HepG2 (cell line): ENCODE data around the gene PRDX5. TPM values are rescaled to one million over a fixed set of nuclear protein-coding genes. Genes with fewer than 3 reads are reported as not detected.

Experiments
- CBX1 ChIP-seq: IDR thresholded peaks from one replicate; pipeline ENCODE4 v1.6.1; 2016; ENCODE audit warnings: antibody characterized with exemption, low read depth
- EP300 ChIP-seq, 3 experiments: sonication (generic) in 1 of 3; formaldehyde crosslinking in 1 of 3; IDR thresholded peaks; 2 replicates each; pipeline versions ENCODE4 v1.5.1 to v1.6.1; 2011 to 2020; ENCODE audit warnings: low read depth in 2 of 3, low read length in 2 of 3, borderline replicate concordance in 1 of 3, improper control_type of control experiment in 1 of 3, mild to moderate bottlenecking in 1 of 3, missing genetic modification reagents in 1 of 3, moderate library complexity in 1 of 3
- ERF ChIP-seq: IDR thresholded peaks from 2 replicates; pipeline ENCODE4 v1.6.1; 2018; ENCODE audit warnings: missing biosample characterization, missing genetic modification reagents
- ETV6 ChIP-seq: sonication (generic); formaldehyde crosslinking; conservative IDR thresholded peaks from 2 replicates; pipeline ENCODE4 v1.4.0; 2020; ENCODE audit warnings: missing genetic modification reagents
- PCBP2 ChIP-seq: fragments of 200-400 bp; formaldehyde crosslinking; optimal IDR thresholded peaks from 2 replicates; pipeline ENCODE3; 2018; ENCODE audit warnings: low read length, low read depth; ENCODE audit not compliant: poor library complexity, severe bottlenecking
- PHB2 ChIP-seq: fragments of 450-650 bp; IDR thresholded peaks from 2 replicates; pipeline ENCODE4 v1.6.1; 2018; ENCODE audit not compliant: partially characterized antibody
- POLR2G ChIP-seq: fragments of 200-400 bp; formaldehyde crosslinking; IDR thresholded peaks from 2 replicates; pipeline ENCODE4 v1.6.1; 2018; ENCODE audit warnings: mild to moderate bottlenecking, low read depth, low read length, moderate library complexity
- PTBP1 ChIP-seq: fragments of 200-400 bp; formaldehyde crosslinking; IDR thresholded peaks from 2 replicates; pipeline ENCODE4 v1.6.1; 2018; ENCODE audit warnings: low read length, low read depth; ENCODE audit not compliant: poor library complexity, severe bottlenecking
- SP2 ChIP-seq: sonication (generic); formaldehyde crosslinking; IDR thresholded peaks from 2 replicates; pipeline ENCODE4 v1.5.1; 2020; ENCODE audit warnings: mild to moderate bottlenecking, missing genetic modification reagents
- XBP1 ChIP-seq: sonication (generic); formaldehyde crosslinking; IDR thresholded peaks from 2 replicates; pipeline ENCODE4 v1.5.0; 2020; ENCODE audit warnings: missing genetic modification reagents
- ZKSCAN1 ChIP-seq: fragments of 150-350 bp; IDR thresholded peaks from 2 replicates; pipeline ENCODE4 v1.6.1; 2014; ENCODE audit warnings: low read length
- ZNF225 ChIP-seq: sonication (generic); formaldehyde crosslinking; IDR thresholded peaks from 2 replicates; pipeline ENCODE4 v1.4.0; 2020; ENCODE audit warnings: mild to moderate bottlenecking, missing genetic modification reagents
- ZNF230 ChIP-seq: sonication (generic); formaldehyde crosslinking; IDR thresholded peaks from 2 replicates; pipeline ENCODE4 v1.4.0; 2020; ENCODE audit warnings: mild to moderate bottlenecking, missing genetic modification reagents
- ZNF550 ChIP-seq: sonication (generic); formaldehyde crosslinking; IDR thresholded peaks from 2 replicates; pipeline ENCODE4 v1.4.0; 2020; ENCODE audit warnings: mild to moderate bottlenecking, missing genetic modification reagents, borderline replicate concordance
- ZNF558 ChIP-seq: sonication (generic); formaldehyde crosslinking; IDR thresholded peaks from 2 replicates; pipeline ENCODE4 v1.9.0; 2022; ENCODE audit warnings: mild to moderate bottlenecking, missing genetic modification reagents, borderline replicate concordance
- ZNF570 ChIP-seq: sonication (generic); formaldehyde crosslinking; IDR thresholded peaks from 2 replicates; pipeline ENCODE4 v1.4.0; 2020; ENCODE audit warnings: mild to moderate bottlenecking, missing genetic modification reagents, borderline replicate concordance
- ZNF652 ChIP-seq: IDR thresholded peaks from 2 replicates; pipeline ENCODE4 v1.6.1; 2016; ENCODE audit warnings: low read depth, borderline replicate concordance
- ZNF660 ChIP-seq: sonication (generic); formaldehyde crosslinking; IDR thresholded peaks from 2 replicates; pipeline ENCODE4 v1.5.1; 2020; ENCODE audit warnings: mild to moderate bottlenecking, low read depth, missing genetic modification reagents, borderline replicate concordance
- ZNF703 ChIP-seq: sonication (generic); formaldehyde crosslinking; IDR thresholded peaks from 2 replicates; pipeline ENCODE4 v1.5.1; 2020; ENCODE audit warnings: missing genetic modification reagents, mild to moderate bottlenecking, moderate library complexity, borderline replicate concordance
- ZNF841 ChIP-seq: sonication (generic); formaldehyde crosslinking; IDR thresholded peaks from 2 replicates; pipeline ENCODE4 v1.8.1; 2023; ENCODE audit warnings: missing genetic modification reagents, borderline replicate concordance
- polyA plus RNA-seq, 8 experiments: library from polyadenylated mRNA; depleted of rRNA in 3 of 8; stranded (reverse) in 7 of 8; unstranded in 1 of 8; fragments of >200 nt; fragmentation: Illumina TruSeq in 4 of 8; extraction: Trizol in 4 of 8; gene quantifications; 2 replicates each; pipeline versions ENCODE4 v1.2.1 to v1.2.3, GENCODE V29; 2011 to 2016; ENCODE audit warnings: low read depth in 4 of 8, missing spikeins in 1 of 8, mixed read lengths in 1 of 8; ENCODE audit not compliant: insufficient read depth in 1 of 8
- total RNA-seq, 5 experiments: library from RNA; depleted of rRNA; stranded (reverse); fragments of >200 nt; fragmentation: Illumina TruSeq; extraction: Trizol; gene quantifications; 2 replicates each; pipeline ENCODE4 v1.2.3, GENCODE V29; 2016; ENCODE audit warnings: low read depth in 1 of 5
- TF ChIP-seq, protein P1 (sequence below): sonication (generic); formaldehyde crosslinking; IDR thresholded peaks from 2 replicates; pipeline ENCODE4 v1.4.0; 2020; ENCODE audit warnings: missing genetic modification reagents, borderline replicate concordance
- TF ChIP-seq, protein P2 (sequence below): IDR thresholded peaks from 2 replicates; pipeline ENCODE4 v1.6.1; 2016; ENCODE audit warnings: low read depth, missing genetic modification reagents, missing compliant biosample characterization
- TF ChIP-seq, protein P3 (sequence below): sonication (generic); formaldehyde crosslinking; IDR thresholded peaks from 2 replicates; pipeline ENCODE4 v1.4.0; 2020; ENCODE audit warnings: mild to moderate bottlenecking, missing genetic modification reagents

PRDX5 gene
- total and polyA plus RNA-seq, 2 of the 13 experiments (the other 11 are each of a cell fraction or from before 2014, with no cell fraction given), result 215 to 311 TPM

DNA sequence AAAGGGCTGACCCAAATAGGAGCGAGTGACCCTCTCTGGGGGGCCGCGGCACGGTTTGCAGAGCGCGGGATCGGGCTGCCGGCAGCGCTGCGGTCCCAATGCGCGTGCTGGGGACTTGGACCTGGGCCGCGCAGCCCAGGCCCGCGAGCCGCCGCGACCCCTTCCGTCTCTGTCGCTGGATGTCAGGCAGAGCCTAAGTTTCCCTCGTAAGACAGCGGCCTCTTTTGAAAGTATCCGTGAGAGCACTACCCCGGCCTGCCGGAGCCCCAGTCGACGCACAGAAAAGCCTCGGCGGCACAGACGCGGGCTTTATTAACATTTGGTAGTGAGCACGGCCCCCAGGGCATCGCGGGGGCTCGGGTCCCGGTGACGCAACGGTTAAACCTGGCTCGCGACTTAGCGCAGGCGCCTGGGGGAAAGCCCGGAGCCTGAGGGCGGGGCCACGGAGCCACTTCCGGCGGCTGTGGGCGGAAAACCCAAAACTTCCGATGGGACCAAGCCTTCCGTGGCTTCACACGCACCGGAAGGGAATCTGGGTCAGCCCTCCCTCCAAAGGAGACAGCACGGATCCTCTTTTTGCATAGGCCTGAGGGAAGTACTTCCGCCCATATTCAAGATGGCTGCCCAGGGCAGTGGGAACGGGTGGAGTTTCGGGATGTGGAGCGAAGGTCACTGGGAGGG is 48.2 kb upstream of the PRDX5 start (continued):
- TF ChIP-seq, protein P1, sequence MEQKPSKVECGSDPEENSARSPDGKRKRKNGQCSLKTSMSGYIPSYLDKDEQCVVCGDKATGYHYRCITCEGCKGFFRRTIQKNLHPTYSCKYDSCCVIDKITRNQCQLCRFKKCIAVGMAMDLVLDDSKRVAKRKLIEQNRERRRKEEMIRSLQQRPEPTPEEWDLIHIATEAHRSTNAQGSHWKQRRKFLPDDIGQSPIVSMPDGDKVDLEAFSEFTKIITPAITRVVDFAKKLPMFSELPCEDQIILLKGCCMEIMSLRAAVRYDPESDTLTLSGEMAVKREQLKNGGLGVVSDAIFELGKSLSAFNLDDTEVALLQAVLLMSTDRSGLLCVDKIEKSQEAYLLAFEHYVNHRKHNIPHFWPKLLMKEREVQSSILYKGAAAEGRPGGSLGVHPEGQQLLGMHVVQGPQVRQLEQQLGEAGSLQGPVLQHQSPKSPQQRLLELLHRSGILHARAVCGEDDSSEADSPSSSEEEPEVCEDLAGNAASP (CRISPR knock-in tag), result peak; percentile 55
- TF ChIP-seq ZNF703 (CRISPR knock-in tag) (peak; percentile 17; the same call in 1 of the 2 replicates), PTBP1 (no peak), ZNF550 (CRISPR knock-in tag) (no peak), XBP1 (CRISPR knock-in tag) (no peak), ZNF558 (CRISPR knock-in tag) (peak; percentile 40; the same call in 1 of the 2 replicates), PCBP2 (no peak), ZNF225 (CRISPR knock-in tag) (no peak), ZNF652 (CRISPR knock-in tag) (peak; percentile 99), ETV6 (CRISPR knock-in tag) (peak; percentile 5; the same call in 1 of the 2 replicates), ZNF230 (CRISPR knock-in tag) (no peak), CBX1 (no peak), PHB2 (no peak), SP2 (peak; percentile 91), ZNF570 (no peak), EP300 (IDR thresholded peaks at IDR 0.05; ENCODE audit: low read depth in 2 of 2, low read length in 2 of 2) (no peak; a peak in 2 of 4 replicates), EP300 (CRISPR knock-in tag; IDR thresholded peaks at IDR 0.05; ENCODE audit: borderline replicate concordance) (peak; percentile 37; the same call in 1 of the 2 replicates), ZNF660 (CRISPR knock-in tag) (no peak), ZKSCAN1 (no peak), ZNF841 (no peak), ERF (CRISPR knock-in tag) (peak; percentile 70; the same call in 1 of the 2 replicates), POLR2G (peak; percentile 70; the same call in 1 of the 2 replicates)
- TF ChIP-seq, protein P2, sequence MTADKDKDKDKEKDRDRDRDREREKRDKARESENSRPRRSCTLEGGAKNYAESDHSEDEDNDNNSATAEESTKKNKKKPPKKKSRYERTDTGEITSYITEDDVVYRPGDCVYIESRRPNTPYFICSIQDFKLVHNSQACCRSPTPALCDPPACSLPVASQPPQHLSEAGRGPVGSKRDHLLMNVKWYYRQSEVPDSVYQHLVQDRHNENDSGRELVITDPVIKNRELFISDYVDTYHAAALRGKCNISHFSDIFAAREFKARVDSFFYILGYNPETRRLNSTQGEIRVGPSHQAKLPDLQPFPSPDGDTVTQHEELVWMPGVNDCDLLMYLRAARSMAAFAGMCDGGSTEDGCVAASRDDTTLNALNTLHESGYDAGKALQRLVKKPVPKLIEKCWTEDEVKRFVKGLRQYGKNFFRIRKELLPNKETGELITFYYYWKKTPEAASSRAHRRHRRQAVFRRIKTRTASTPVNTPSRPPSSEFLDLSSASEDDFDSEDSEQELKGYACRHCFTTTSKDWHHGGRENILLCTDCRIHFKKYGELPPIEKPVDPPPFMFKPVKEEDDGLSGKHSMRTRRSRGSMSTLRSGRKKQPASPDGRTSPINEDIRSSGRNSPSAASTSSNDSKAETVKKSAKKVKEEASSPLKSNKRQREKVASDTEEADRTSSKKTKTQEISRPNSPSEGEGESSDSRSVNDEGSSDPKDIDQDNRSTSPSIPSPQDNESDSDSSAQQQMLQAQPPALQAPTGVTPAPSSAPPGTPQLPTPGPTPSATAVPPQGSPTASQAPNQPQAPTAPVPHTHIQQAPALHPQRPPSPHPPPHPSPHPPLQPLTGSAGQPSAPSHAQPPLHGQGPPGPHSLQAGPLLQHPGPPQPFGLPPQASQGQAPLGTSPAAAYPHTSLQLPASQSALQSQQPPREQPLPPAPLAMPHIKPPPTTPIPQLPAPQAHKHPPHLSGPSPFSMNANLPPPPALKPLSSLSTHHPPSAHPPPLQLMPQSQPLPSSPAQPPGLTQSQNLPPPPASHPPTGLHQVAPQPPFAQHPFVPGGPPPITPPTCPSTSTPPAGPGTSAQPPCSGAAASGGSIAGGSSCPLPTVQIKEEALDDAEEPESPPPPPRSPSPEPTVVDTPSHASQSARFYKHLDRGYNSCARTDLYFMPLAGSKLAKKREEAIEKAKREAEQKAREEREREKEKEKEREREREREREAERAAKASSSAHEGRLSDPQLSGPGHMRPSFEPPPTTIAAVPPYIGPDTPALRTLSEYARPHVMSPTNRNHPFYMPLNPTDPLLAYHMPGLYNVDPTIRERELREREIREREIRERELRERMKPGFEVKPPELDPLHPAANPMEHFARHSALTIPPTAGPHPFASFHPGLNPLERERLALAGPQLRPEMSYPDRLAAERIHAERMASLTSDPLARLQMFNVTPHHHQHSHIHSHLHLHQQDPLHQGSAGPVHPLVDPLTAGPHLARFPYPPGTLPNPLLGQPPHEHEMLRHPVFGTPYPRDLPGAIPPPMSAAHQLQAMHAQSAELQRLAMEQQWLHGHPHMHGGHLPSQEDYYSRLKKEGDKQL, result no peak
- TF ChIP-seq, protein P3, sequence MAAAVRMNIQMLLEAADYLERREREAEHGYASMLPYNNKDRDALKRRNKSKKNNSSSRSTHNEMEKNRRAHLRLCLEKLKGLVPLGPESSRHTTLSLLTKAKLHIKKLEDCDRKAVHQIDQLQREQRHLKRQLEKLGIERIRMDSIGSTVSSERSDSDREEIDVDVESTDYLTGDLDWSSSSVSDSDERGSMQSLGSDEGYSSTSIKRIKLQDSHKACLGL (CRISPR knock-in tag), result no peak; the same call in 1 of the 2 replicates
